ENCODE data around the gene TGFBI. TPM values are rescaled to one million over a fixed set of nuclear protein-coding genes. Genes with fewer than 3 reads are reported as not detected.

Gene TGFBI
- total RNA-seq, 1 donor from 2014 or later = 345 TPM

GRCh38 chr5:136079195-136079985 lies 50.6 kb downstream of the TGFBI start:
- TF ChIP-seq CTCF (IDR thresholded peaks at IDR 0.05; ENCODE audit: unreplicated experiment) = no peak
- Mint-ChIP-seq H3K4me3 (peak overlapping the region; percentile 70), H3K36me3 (no peaks in the 10 kb centered on the region), H3K27ac (no peak overlapping the region), H3K27me3 (ENCODE audit: low read depth) (peaks cover 12% of the 10 kb centered on the region), H3K4me1 (peaks cover 10% of the 10 kb centered on the region), H3K9me3 (no peaks in the 10 kb centered on the region)
- no peak for DNase-seq (ENCODE audit: low spot score in 2 of 2, unreplicated experiment in 2 of 2)

GRCh38 chr5:136080113-136080482 lies 51.3 kb downstream of the TGFBI start:
- Mint-ChIP-seq H3K4me3 (peak overlapping the region; percentile 70), H3K36me3 (no peaks in the 10 kb centered on the region), H3K9me3 (no peaks in the 10 kb centered on the region), H3K27me3 (ENCODE audit: low read depth) (peaks cover 12% of the 10 kb centered on the region), H3K27ac (no peak overlapping the region), H3K4me1 (peaks cover 10% of the 10 kb centered on the region)
- DNase-seq (ENCODE audit: low spot score in 2 of 2, unreplicated experiment in 2 of 2) = no peak
- TF ChIP-seq CTCF (IDR thresholded peaks at IDR 0.05; ENCODE audit: unreplicated experiment) = no peak

- DNase-seq (ENCODE audit: low spot score in 2 of 2, unreplicated experiment in 2 of 2) = peak; percentile 51 to 76
- H3K27me3 Mint-ChIP-seq (ENCODE audit: low read depth) = peaks cover 14% of the 10 kb centered on the region
- peak overlapping the region; percentile 70 for H3K4me3 Mint-ChIP-seq
These were observed 51.9 kb downstream of the TGFBI start for GRCh38 chr5:136080483-136081216.

DNA sequence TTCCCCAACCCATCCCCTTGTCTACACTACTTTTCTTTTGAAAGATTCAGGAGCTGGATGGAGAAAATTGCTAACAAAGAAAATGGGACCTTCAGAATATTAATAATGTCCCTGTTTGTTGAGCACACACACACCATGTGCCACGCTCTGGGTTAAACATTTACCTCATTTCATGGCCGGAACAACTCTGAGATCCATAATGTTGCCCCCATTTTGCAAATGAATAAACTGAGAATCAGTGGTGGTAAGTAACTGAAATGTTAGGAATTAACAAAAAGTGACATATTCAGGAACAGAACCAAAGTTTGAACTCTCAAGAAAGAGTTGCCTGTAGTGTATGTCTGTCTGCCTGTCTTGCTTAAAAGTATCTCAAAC lies 52.4 kb downstream of the TGFBI start:
- H3K36me3 Mint-ChIP-seq = no peaks in the 10 kb centered on the region
- no peak overlapping the region for H3K4me3 Mint-ChIP-seq

More at GRCh38 chr5:136080483-136081216, 51.9 kb downstream of the TGFBI start:
- no peak for TF ChIP-seq CTCF (IDR thresholded peaks at IDR 0.05; ENCODE audit: unreplicated experiment)
- peak overlapping the region; percentile 48 for H3K27ac Mint-ChIP-seq
- peaks cover 10% of the 10 kb centered on the region for H3K4me1 Mint-ChIP-seq
- H3K9me3 Mint-ChIP-seq = no peaks in the 10 kb centered on the region
- no peaks in the 10 kb centered on the region for H3K36me3 Mint-ChIP-seq

More for the DNA sequence above, 52.4 kb downstream of the TGFBI start:
- no peak for TF ChIP-seq CTCF (IDR thresholded peaks at IDR 0.05; ENCODE audit: unreplicated experiment)
- Mint-ChIP-seq H3K27me3 (ENCODE audit: low read depth) (peaks cover 14% of the 10 kb centered on the region), H3K9me3 (no peaks in the 10 kb centered on the region), H3K4me1 (peaks cover 10% of the 10 kb centered on the region), H3K27ac (no peak overlapping the region)
- no peak for DNase-seq (ENCODE audit: low spot score in 2 of 2, unreplicated experiment in 2 of 2)
